Activated CD8-positive, alpha-beta T cell treated with anti-CD3 and anti-CD28 coated beads, Interleukin-2, amount 10 ng/mL, durations not matched to agents 7 days and 5 days (primary cell): ENCODE measurements around the gene MTIF3. TPM values are rescaled to one million over a fixed set of nuclear protein-coding genes. Genes with fewer than 3 reads are reported as not detected.

Experiments
- ATAC-seq: fragments of 150-1000 bp; cut with Tn5 transposase; one replicate; pipeline ENCODE4 v1.10.0; 2021; ENCODE audit warnings: moderate library complexity
- CTCF ChIA-PET: fragments of 350-600 bp; sonication (Branson Sonifier 250); formaldehyde crosslinking; loops from one replicate; lab custom pipeline; 2021; ENCODE audit warnings: antibody characterized with exemption; lab: Charles Lee
- POLR2A ChIA-PET: fragments of 350-600 bp; sonication (Branson Sonifier 250); formaldehyde crosslinking; loops from one replicate; lab custom pipeline; 2021; ENCODE audit warnings: antibody characterized with exemption; lab: Charles Lee
- DNase-seq: peaks from one replicate; pipeline ENCODE4 v3.0.0-alpha.2; 2020
- H3K27ac Mint-ChIP-seq: one replicate; pipeline ENCODE4 v1.8.0; 2021; ENCODE audit warnings: mild to moderate bottlenecking, mixed read lengths
- H3K27me3 Mint-ChIP-seq: one replicate; pipeline ENCODE4 v1.8.0; 2021; ENCODE audit warnings: low read depth, mixed read lengths
- H3K36me3 Mint-ChIP-seq: one replicate; pipeline ENCODE4 v1.8.0; 2021; ENCODE audit warnings: low read depth, mixed read lengths
- H3K4me1 Mint-ChIP-seq: one replicate; pipeline ENCODE4 v1.8.0; 2021; ENCODE audit warnings: low read depth, mixed read lengths
- H3K4me3 Mint-ChIP-seq: one replicate; pipeline ENCODE4 v1.8.0; 2021; ENCODE audit warnings: mild to moderate bottlenecking, mixed read lengths
- H3K9me3 Mint-ChIP-seq: one replicate; pipeline ENCODE4 v1.8.0; 2022; ENCODE audit warnings: mixed read lengths; ENCODE audit not compliant: insufficient read depth
- total RNA-seq, 2 experiments: library from RNA; stranded (reverse); gene quantifications; one replicate each; pipeline ENCODE4 v1.2.3, GENCODE V29; 2021

MTIF3 gene
- total RNA-seq, 2 experiments from 2014 or later = 39.9 to 44.7 TPM

DNA sequence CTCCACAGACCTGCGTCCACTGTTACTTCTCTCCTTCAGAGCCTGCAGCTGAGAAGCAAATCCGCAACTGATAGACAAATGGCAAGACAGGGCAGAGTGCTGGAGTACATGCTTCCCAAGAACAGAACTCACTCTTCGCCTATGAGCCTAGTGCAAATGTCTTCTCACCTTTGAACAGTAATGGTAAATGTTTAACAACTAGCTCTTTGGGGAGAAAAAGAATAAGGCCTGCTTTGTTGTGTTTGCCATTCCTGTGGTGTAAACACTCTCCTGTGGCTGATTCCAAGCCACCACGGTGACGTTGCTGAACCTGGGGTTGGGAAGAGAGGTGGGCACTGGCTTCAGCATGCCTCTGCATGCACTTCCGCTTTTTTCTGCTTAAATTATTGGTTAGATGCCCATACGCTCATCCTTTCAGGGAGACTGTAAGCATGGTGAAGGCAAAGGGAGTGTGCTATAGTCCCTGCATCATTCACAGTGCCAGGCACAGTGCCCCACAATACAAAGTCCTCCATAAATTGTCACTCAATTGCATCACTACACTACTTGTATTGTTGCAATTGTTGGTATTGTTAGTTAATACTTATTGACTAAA is 54.0 kb downstream of the MTIF3 start:
- CTCF ChIA-PET = no interaction called here
- peaks cover 4% of the 10 kb centered on the region for H3K4me1 Mint-ChIP-seq
- no peak overlapping the region for H3K27ac Mint-ChIP-seq
- no peaks in the 10 kb centered on the region for H3K9me3 Mint-ChIP-seq
- ATAC-seq = no peak
- no peak overlapping the region for H3K4me3 Mint-ChIP-seq
- no peak for DNase-seq
- peaks cover 4% of the 10 kb centered on the region for H3K27me3 Mint-ChIP-seq
- no peaks in the 10 kb centered on the region for H3K36me3 Mint-ChIP-seq
- POLR2A ChIA-PET = no interaction called here

DNA sequence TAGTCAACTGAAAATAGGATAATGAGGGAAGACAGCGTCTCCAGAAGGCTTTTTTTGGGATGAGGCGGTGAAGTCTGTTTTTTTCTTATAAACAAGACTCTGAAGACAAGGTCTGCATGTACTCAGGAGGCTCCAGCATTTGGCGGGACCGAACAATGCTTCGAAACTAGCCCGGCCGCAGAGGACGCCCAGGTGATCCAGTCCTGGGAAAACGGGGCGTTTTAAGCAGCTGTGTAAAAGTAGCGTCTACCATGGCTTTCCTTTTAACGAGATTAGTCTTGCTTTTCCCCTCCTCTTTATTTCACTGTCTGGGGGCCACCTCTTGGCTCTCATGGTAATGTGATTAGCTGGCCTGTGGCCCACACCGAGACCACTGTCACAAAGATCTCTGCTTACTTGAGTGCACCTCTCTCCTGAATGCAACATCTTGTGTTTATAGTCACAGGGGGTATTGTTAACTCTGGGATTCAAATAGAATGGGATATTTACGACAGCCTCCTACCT is 55.3 kb downstream of the MTIF3 start:
- no peaks in the 10 kb centered on the region for H3K9me3 Mint-ChIP-seq
- no peaks in the 10 kb centered on the region for H3K36me3 Mint-ChIP-seq
- H3K27ac Mint-ChIP-seq = no peak overlapping the region
- ChIA-PET POLR2A (no interaction called here), CTCF (interaction anchor here (2.8 kb wide), 1 partner anchor 432 kb away, joined by 12 read pairs; no protein-coding TSS in a partner anchor)
- H3K4me1 Mint-ChIP-seq = no peaks in the 10 kb centered on the region
- H3K4me3 Mint-ChIP-seq = no peak overlapping the region
- ATAC-seq = no peak
- peaks cover 5% of the 10 kb centered on the region for H3K27me3 Mint-ChIP-seq
- DNase-seq = no peak

- H3K4me3 Mint-ChIP-seq = no peak overlapping the region
- no peaks in the 10 kb centered on the region for H3K4me1 Mint-ChIP-seq
- no peaks in the 10 kb centered on the region for H3K36me3 Mint-ChIP-seq
- DNase-seq (no peak), ATAC-seq (no peak)
- POLR2A ChIA-PET = no interaction called here
- H3K27me3 Mint-ChIP-seq = peaks cover 5% of the 10 kb centered on the region
- CTCF ChIA-PET = interaction anchor here (1.5 to 2.8 kb wide), 2 partner anchors 31 to 434 kb away, joined by 5 to 12 read pairs; no protein-coding TSS in a partner anchor
- H3K9me3 Mint-ChIP-seq = no peaks in the 10 kb centered on the region
- no peak overlapping the region for H3K27ac Mint-ChIP-seq
Observed at GRCh38 chr13:27393101-27393500, 57.3 kb downstream of the MTIF3 start.

GRCh38 chr13:27391471-27391870 is 58.9 kb downstream of the MTIF3 start:
- POLR2A ChIA-PET = no interaction called here
- no peak overlapping the region for H3K27ac Mint-ChIP-seq
- CTCF ChIA-PET = interaction anchor here (1.0 kb wide), 1 partner anchor 30 kb away, joined by 3 read pairs; no protein-coding TSS in a partner anchor
- H3K36me3 Mint-ChIP-seq = no peaks in the 10 kb centered on the region
- no peaks in the 10 kb centered on the region for H3K4me1 Mint-ChIP-seq
- no peak overlapping the region for H3K4me3 Mint-ChIP-seq
- DNase-seq (no peak), ATAC-seq (no peak)
- H3K27me3 Mint-ChIP-seq = peaks cover 5% of the 10 kb centered on the region
- H3K9me3 Mint-ChIP-seq = no peaks in the 10 kb centered on the region

DNA sequence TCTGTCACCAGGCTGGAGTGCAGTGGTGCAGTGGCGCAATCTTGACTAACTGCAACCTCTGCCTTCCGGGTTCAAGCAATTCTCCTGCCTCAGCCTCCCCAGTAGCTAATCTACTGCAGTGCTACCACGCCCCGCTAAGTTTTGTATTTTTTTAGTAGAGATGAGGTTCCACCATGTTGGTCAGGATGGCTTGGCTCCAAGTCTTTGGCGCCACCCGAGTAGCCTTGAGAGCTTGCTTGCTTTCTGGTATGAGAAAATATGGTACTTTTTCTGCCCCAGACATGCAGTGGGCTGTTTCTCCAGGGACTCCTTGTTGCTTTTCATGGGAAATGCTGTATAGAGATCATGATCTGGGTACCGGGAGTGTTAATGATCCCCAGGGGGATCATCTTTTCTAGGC is 60.5 kb downstream of the MTIF3 start:
- Mint-ChIP-seq H3K36me3 (no peaks in the 10 kb centered on the region), H3K27ac (no peak overlapping the region), H3K4me3 (no peak overlapping the region), H3K27me3 (peaks cover 5% of the 10 kb centered on the region), H3K4me1 (no peaks in the 10 kb centered on the region), H3K9me3 (no peaks in the 10 kb centered on the region)
- no peak for ATAC-seq
- ChIA-PET POLR2A (no interaction called here), CTCF (interaction anchor here (1.4 kb wide), 1 partner anchor 28 kb away, joined by 3 read pairs; no protein-coding TSS in a partner anchor)
- DNase-seq = no peak

DNA sequence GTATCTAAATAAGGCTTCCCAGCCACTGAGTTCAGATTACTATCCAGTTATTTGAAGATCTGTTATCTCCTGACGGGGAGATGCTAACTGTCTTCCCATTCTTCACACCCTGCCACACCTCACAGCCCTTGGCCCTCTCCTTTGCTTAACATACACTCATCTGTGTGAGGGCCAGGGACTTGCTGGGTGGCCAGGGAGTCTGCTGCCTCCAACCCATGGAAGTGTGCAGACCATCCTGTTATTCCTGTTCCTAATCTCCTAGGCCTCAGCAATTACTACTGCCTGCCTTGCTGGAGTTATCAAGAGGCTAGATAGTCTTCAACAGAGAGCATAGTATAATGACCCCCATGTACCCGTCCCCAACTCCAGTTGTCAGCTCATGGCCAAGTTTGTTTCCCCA is 62.1 kb downstream of the MTIF3 start:
- H3K4me3 Mint-ChIP-seq = no peak overlapping the region
- ATAC-seq (no peak), DNase-seq (no peak)
- ChIA-PET CTCF (no interaction called here), POLR2A (interaction anchor here (0.7 kb wide), 1 partner anchor 12 kb away, joined by 3 read pairs; no protein-coding TSS in a partner anchor)
- H3K27me3 Mint-ChIP-seq = peaks cover 10% of the 10 kb centered on the region
- H3K36me3 Mint-ChIP-seq = no peaks in the 10 kb centered on the region
- no peaks in the 10 kb centered on the region for H3K9me3 Mint-ChIP-seq
- no peaks in the 10 kb centered on the region for H3K4me1 Mint-ChIP-seq
- H3K27ac Mint-ChIP-seq = no peak overlapping the region

Other genes starting within 250 kb of the MTIF3 start
- 100 to 1,000 TPM; 784 to 807 TPM for gene RPL21, start 199.0 kb downstream of the MTIF3 start, total RNA-seq
- under 1 TPM; 0.52 to 0.92 TPM for gene RASL11A, start 179.7 kb downstream of the MTIF3 start, total RNA-seq
- gene GTF3A, start 25.9 kb downstream of the MTIF3 start, total RNA-seq = 100 to 1,000 TPM; 227 to 233 TPM
- gene LNX2, start 170.0 kb upstream of the MTIF3 start, total RNA-seq = 1 to 10 TPM; 7.1 to 7.6 TPM
- 100 to 1,000 TPM; 140 to 142 TPM for gene POLR1D, start 171.3 kb upstream of the MTIF3 start, total RNA-seq